HepG2 (cell line): ENCODE data around the gene GP1BA. TPM values are rescaled to one million over a fixed set of nuclear protein-coding genes. Genes with fewer than 3 reads are reported as not detected.

Experiments
- DBP ChIP-seq: sonication (generic); formaldehyde crosslinking; IDR thresholded peaks from 2 replicates; pipeline ENCODE4 v1.4.0; 2020; ENCODE audit warnings: missing genetic modification reagents; ENCODE audit errors: not compliant biosample characterization
- KDM4B ChIP-seq: sonication (generic); formaldehyde crosslinking; IDR thresholded peaks from 2 replicates; pipeline ENCODE4 v1.4.0; 2020; ENCODE audit warnings: missing genetic modification reagents
- MTF1 ChIP-seq: sonication (generic); formaldehyde crosslinking; IDR thresholded peaks from 2 replicates; pipeline ENCODE4 v1.5.0; 2020; ENCODE audit warnings: missing genetic modification reagents
- PTBP1 ChIP-seq: fragments of 200-400 bp; formaldehyde crosslinking; IDR thresholded peaks from 2 replicates; pipeline ENCODE4 v1.6.1; 2018; ENCODE audit warnings: low read length, low read depth; ENCODE audit not compliant: poor library complexity, severe bottlenecking
- RARA ChIP-seq: IDR thresholded peaks from 2 replicates; pipeline ENCODE4 v1.6.1; 2016; ENCODE audit warnings: missing genetic modification reagents, missing compliant biosample characterization
- TGIF2 ChIP-seq: IDR thresholded peaks from 2 replicates; pipeline ENCODE4 v1.6.1; 2016; ENCODE audit warnings: control low read depth, missing compliant biosample characterization
- TRAFD1 ChIP-seq: sonication (generic); formaldehyde crosslinking; IDR thresholded peaks from 2 replicates; pipeline ENCODE4 v1.5.1; 2020; ENCODE audit warnings: missing genetic modification reagents, mild to moderate bottlenecking, borderline replicate concordance
- USF2 ChIP-seq, 2 experiments: sonication (generic) in 1 of 2; formaldehyde crosslinking in 1 of 2; IDR thresholded peaks; 2 replicates each; pipeline versions ENCODE4 v1.5.1 to v1.6.1; 2011 to 2020; ENCODE audit warnings: borderline replicate concordance in 1 of 2, low read depth in 1 of 2, low read length in 1 of 2, mild to moderate bottlenecking in 1 of 2, missing genetic modification reagents in 1 of 2, moderate library complexity in 1 of 2
- ZFP1 ChIP-seq: IDR thresholded peaks from 2 replicates; pipeline ENCODE4 v1.6.1; 2016
- ZNF205 ChIP-seq: IDR thresholded peaks from 2 replicates; pipeline ENCODE4 v1.6.1; 2018; ENCODE audit warnings: missing biosample characterization, missing genetic modification reagents
- ZNF382 ChIP-seq: sonication (generic); formaldehyde crosslinking; IDR thresholded peaks from 2 replicates; pipeline ENCODE4 v1.5.0; 2020; ENCODE audit warnings: missing genetic modification reagents, mild to moderate bottlenecking, borderline replicate concordance
- ZNF589 ChIP-seq: sonication (generic); formaldehyde crosslinking; conservative IDR thresholded peaks from 2 replicates; pipeline ENCODE4 v1.8.0; 2022; ENCODE audit warnings: mild to moderate bottlenecking, moderate library complexity, missing genetic modification reagents
- polyA plus RNA-seq, 8 experiments: library from polyadenylated mRNA; depleted of rRNA in 3 of 8; stranded (reverse) in 7 of 8; unstranded in 1 of 8; fragments of >200 nt; fragmentation: Illumina TruSeq in 4 of 8; extraction: Trizol in 4 of 8; gene quantifications; 2 replicates each; pipeline versions ENCODE4 v1.2.1 to v1.2.3, GENCODE V29; 2011 to 2016; ENCODE audit warnings: low read depth in 4 of 8, missing spikeins in 1 of 8, mixed read lengths in 1 of 8; ENCODE audit not compliant: insufficient read depth in 1 of 8
- total RNA-seq, 5 experiments: library from RNA; depleted of rRNA; stranded (reverse); fragments of >200 nt; fragmentation: Illumina TruSeq; extraction: Trizol; gene quantifications; 2 replicates each; pipeline ENCODE4 v1.2.3, GENCODE V29; 2016; ENCODE audit warnings: low read depth in 1 of 5
- TF ChIP-seq, protein P1 (sequence below): sonication (generic); formaldehyde crosslinking; IDR thresholded peaks from 2 replicates; pipeline ENCODE4 v1.4.0; 2020; ENCODE audit warnings: missing genetic modification reagents, mild to moderate bottlenecking, borderline replicate concordance
- TF ChIP-seq, protein P2 (sequence below): sonication (generic); formaldehyde crosslinking; IDR thresholded peaks from 2 replicates; pipeline ENCODE4 v1.5.1; 2020; ENCODE audit warnings: missing genetic modification reagents, mild to moderate bottlenecking, borderline replicate concordance
- TF ChIP-seq, protein P3 (sequence below): sonication (generic); formaldehyde crosslinking; IDR thresholded peaks from 2 replicates; pipeline ENCODE4 v1.9.0; 2021; ENCODE audit warnings: missing genetic modification reagents, borderline replicate concordance
- TF ChIP-seq, protein P4 (sequence below): sonication (generic); formaldehyde crosslinking; IDR thresholded peaks from 2 replicates; pipeline ENCODE4 v1.8.1; 2023; ENCODE audit warnings: mild to moderate bottlenecking, missing genetic modification reagents, borderline replicate concordance

GP1BA gene
- total and polyA plus RNA-seq, 2 of the 13 experiments (the other 11 are each of a cell fraction or from before 2014, with no cell fraction given): not detected

DNA sequence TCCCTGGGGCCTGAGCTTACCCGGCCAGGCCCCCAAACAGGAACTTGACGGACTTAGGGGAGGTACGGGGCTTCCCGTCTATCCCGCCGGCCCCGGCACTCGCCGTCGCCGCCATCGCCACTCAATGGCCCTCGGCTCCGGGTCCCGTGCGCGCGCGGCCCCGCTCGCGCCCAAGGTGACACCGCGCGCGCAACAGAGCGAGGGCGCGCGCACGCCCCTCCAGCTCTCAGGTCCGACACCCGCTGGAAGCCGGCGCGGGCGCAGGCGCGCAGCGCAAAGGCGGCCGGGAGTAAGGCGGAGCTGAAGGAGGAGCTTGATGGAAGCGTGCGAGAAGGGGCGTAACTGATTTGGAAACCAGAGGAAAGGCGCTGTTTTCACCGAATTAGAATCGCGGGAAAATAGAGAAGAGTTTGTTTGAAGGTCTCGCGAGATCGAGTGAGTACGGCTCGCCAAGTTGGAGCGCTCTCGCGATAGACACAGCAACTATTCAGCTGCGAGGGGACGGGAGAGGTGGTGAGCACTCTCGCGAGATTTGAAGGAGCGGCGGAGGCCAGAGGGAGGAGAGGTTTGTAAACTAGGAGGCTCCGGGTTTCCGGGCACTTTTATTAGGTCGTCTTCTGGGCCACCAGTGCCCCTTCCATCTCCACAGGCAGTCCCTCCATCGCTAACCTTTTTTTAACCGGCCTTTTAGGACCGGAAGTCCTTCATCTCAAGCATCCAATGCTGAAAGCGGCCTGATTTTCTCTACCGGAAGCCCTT lies 7.9 kb downstream of the GP1BA start, which contains the start of the genes RNF167 and SLC25A11 (continued):
- TF ChIP-seq TRAFD1 (CRISPR knock-in tag) (no peak), ZNF589 (no peak), KDM4B (CRISPR knock-in tag) (no peak), USF2 (IDR thresholded peaks at IDR 0.05; ENCODE audit: low read depth, low read length) (no peak), USF2 (CRISPR knock-in tag; IDR thresholded peaks at IDR 0.05; ENCODE audit: borderline replicate concordance) (no peak), ZFP1 (CRISPR knock-in tag) (no peak), RARA (no peak; the same call in 1 of the 2 replicates), TGIF2 (no peak), MTF1 (CRISPR knock-in tag) (no peak), PTBP1 (no peak), ZNF205 (CRISPR knock-in tag) (no peak), DBP (CRISPR knock-in tag) (no peak), ZNF382 (no peak)
- TF ChIP-seq, protein P1, sequence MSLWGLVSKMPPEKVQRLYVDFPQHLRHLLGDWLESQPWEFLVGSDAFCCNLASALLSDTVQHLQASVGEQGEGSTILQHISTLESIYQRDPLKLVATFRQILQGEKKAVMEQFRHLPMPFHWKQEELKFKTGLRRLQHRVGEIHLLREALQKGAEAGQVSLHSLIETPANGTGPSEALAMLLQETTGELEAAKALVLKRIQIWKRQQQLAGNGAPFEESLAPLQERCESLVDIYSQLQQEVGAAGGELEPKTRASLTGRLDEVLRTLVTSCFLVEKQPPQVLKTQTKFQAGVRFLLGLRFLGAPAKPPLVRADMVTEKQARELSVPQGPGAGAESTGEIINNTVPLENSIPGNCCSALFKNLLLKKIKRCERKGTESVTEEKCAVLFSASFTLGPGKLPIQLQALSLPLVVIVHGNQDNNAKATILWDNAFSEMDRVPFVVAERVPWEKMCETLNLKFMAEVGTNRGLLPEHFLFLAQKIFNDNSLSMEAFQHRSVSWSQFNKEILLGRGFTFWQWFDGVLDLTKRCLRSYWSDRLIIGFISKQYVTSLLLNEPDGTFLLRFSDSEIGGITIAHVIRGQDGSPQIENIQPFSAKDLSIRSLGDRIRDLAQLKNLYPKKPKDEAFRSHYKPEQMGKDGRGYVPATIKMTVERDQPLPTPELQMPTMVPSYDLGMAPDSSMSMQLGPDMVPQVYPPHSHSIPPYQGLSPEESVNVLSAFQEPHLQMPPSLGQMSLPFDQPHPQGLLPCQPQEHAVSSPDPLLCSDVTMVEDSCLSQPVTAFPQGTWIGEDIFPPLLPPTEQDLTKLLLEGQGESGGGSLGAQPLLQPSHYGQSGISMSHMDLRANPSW (CRISPR knock-in tag): peak; percentile 52; the same call in 1 of the 2 replicates
- TF ChIP-seq, protein P2, sequence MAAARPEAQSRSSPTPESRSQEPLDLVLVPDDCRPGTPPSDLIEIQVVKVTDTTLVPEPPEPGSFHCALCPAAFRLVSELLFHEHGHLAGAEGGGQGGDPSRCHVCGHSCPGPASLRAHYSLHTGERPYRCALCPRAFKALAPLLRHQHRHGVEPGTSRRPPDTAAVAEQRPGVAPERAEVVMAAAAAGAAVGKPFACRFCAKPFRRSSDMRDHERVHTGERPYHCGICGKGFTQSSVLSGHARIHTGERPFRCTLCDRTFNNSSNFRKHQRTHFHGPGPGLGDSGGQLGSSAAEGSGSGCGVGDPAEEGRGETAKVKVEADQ: no peak; the same call in 1 of the 2 replicates
- TF ChIP-seq, protein P3, sequence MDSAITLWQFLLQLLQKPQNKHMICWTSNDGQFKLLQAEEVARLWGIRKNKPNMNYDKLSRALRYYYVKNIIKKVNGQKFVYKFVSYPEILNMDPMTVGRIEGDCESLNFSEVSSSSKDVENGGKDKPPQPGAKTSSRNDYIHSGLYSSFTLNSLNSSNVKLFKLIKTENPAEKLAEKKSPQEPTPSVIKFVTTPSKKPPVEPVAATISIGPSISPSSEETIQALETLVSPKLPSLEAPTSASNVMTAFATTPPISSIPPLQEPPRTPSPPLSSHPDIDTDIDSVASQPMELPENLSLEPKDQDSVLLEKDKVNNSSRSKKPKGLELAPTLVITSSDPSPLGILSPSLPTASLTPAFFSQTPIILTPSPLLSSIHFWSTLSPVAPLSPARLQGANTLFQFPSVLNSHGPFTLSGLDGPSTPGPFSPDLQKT (CRISPR knock-in tag): no peak
- TF ChIP-seq, protein P4, sequence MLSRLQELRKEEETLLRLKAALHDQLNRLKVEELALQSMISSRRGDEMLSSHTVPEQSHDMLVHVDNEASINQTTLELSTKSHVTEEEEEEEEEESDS: no peak
